GM12872 (cell line): Measurements from ENCODE around the gene EWSR1.
A peak's percentile ranks its signal among the peaks of the same experiment; 100 is the strongest.

Experiments used
- TF ChIP-seq, protein P1 (sequence below): IDR thresholded peaks from 3 replicates; pipeline ENCODE4 v1.5.1; 2011; ENCODE audit warnings: low read depth, mild to moderate bottlenecking, low read length, moderate library complexity; ENCODE audit not compliant: insufficient read depth

Gene EWSR1

DNA sequence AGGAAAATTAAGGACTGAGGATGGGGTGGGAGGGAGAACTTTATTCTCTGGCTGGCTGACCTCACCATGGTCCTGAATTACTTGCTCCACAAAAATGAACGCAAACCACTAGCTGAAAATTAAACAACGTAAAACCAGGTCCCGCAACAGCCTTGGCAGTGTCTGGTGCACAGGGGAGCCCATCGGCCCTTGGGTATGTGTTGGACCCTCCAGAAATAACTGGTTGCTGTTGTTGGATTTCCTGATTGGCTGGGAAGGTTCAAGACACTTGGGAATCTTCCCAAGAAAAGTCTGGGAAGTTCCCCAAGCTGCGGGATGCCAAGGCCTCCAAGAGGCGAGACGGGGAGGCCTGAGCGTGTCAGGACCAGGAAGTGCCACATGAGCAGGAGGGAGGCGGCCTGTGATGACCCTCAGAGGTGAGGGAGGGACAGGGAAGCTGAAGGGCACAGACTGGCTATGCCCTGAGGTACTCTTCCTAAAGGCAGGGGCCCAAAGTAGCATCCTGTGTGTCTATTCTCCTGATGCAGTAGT is 57.8 kb downstream of the EWSR1 start:
- TF ChIP-seq, protein P1, sequence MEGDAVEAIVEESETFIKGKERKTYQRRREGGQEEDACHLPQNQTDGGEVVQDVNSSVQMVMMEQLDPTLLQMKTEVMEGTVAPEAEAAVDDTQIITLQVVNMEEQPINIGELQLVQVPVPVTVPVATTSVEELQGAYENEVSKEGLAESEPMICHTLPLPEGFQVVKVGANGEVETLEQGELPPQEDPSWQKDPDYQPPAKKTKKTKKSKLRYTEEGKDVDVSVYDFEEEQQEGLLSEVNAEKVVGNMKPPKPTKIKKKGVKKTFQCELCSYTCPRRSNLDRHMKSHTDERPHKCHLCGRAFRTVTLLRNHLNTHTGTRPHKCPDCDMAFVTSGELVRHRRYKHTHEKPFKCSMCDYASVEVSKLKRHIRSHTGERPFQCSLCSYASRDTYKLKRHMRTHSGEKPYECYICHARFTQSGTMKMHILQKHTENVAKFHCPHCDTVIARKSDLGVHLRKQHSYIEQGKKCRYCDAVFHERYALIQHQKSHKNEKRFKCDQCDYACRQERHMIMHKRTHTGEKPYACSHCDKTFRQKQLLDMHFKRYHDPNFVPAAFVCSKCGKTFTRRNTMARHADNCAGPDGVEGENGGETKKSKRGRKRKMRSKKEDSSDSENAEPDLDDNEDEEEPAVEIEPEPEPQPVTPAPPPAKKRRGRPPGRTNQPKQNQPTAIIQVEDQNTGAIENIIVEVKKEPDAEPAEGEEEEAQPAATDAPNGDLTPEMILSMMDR = no peak

DNA sequence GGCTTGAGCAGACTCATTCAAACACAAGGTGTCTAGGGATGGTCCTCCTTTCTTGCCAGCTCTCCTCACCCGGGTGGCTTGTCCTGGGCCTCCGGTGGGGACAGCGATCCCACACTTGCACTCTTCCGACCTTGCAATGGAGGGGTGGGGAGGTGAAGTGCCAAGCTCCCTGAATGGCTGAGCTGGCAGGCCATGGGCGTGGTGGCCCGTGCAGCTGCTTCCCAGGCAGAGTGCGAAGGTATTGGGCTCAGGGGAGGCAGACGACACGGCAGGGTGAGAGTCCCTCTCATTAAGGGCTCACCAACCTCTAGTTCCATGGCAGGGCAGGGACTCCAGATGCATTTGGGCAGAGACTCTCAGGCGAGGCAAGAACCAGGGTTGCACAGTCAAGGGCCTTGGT is 58.4 kb downstream of the EWSR1 start:
- TF ChIP-seq, protein P1 = no peak

DNA sequence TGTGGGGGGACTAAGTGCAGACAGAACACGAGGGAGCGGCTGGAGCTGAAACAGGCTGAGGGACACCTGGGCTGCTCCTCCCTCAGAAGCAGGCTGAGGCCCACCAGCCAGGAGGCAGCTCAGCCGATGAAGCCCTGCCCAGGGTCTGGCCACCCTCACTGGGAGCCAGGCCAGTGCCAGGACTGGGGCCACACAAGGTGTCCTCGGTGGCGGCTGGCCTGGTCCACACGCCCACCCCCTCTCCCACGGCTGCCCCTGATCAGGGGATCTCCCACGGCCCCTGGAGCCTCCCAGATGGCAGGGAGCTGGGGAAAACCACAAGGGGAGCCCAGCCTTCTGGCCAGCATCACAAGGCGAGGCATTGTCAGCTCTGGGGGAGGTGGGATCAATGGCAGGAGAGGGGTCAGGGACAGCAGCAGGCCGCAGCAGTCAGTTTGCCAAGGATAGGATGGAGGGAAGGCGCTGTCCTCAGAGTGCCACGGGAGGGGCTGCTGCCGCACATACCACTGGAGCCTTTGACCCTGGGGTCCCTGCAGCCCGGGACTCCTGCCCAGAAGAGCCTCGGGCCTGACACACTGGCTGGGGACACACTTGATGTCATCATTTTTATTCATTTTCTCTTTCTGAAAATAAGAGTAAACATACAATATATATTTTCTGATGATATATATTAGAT is 59.2 kb downstream of the EWSR1 start:
- TF ChIP-seq, protein P1 = no peak

DNA sequence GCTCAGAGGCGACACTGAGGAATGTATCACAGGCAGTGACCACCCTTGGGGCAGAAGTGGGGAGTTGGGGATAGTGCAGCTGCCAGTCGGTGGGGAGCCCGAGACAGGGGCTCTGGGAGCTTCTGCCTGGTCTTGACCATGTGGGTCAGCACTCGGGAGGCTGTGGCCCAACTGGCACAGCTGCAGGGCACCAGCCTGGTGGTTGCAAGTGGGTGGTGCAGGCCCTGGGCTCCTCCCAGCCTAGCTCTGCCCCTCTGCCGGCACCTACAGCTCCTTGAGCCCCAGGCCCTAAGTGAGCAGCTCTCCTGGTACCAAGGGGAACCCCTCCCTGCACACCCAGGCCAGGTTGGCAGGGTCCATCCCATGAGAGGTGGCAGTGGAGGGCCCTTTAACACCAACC is 60.0 kb downstream of the EWSR1 start:
- TF ChIP-seq, protein P1 = peak; percentile 23; the same call in 2 of the 3 replicates

DNA sequence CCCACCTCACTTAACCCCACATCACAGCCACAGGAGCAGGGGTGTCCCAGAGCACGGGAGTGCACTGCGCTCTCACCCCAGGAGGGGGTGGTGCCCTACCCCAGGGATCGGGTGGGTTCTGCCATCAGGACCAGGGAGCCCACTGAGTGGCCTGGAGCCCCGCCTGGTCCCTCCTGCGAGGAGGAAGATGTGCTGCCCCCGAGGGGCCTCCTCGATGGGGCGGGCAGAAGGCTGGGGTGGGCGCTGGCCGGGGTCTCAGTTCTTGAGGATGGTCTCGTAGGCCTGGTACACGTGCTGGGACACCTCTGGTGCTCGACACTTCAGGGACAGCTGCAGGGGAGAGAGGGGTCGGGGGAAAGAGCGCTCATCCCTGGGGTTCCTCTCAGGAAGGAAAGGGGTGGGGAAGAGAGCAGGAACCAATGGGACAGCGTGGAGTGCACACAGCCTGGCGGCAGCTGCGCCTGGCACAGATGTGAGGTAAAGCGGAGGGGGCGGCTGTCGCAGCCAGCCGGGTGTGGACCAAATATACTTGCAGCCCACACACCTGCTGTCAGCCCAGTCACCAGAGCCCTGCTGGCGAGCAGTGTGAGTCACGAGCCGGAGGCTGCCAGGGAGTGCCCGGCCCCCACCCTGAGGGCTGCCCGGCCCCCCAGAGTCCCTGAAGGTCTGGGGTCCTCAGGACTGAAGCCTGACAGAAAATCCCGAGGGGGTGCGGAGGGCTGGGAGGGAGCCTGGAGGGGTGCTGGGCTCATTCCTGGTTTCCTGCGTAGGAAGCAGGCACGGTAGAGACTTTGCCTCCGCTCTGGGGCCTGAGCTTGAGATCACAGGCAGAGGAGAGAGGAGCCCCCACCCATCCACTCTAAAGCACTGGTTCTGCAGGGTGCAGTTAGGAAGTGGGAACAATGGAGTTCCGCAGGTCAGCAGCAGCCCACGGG is 60.8 kb downstream of the EWSR1 start:
- TF ChIP-seq, protein P1 = no peak

DNA sequence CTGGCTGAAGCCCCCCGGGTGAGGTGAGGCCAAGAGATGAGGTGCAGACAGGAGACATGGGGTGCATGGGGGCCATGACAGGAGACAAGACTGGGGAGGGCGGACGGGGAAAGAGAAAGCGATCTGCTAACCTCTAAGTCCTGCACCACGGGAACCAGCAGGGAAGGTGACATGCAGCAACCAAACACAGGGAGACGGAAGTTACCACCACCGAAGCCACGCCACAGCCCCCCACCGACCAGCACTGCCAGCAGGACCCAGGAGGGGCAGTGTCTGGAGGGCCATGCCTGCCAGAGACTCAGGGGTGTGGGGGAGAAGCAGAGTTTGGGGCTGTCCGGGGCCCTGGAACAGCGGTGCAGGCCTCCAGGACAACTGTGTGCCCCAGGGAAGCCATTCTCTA is 61.5 kb downstream of the EWSR1 start:
- TF ChIP-seq, protein P1 = no peak

DNA sequence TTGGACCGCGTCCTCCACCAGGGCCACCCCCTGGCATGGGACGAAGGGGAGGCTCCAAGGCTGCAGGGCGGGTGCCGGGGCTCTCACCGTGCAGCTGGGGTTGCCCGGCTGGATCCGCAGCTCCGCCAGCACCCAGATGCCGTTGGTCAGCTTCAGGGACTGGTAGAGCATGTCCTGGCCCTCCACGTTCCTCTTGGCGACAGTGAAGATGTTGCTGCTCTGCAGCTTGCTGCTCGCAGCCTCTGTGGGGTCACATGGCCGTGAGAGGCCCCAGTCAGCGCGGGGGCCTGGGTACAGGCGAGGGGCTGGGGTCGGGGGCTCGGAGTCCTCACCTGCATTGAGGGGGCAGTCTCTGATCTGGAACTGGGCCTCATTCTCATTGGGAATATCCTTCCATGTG is 62.2 kb downstream of the EWSR1 start:
- TF ChIP-seq, protein P1 = no peak
